GM12872 (cell line): ENCODE data around the gene RPS6KA1.

Source experiments
- TF ChIP-seq, protein P1 (sequence below): IDR thresholded peaks from 3 replicates; pipeline ENCODE4 v1.5.1; 2011; ENCODE audit warnings: low read depth, mild to moderate bottlenecking, low read length, moderate library complexity; ENCODE audit not compliant: insufficient read depth

Gene RPS6KA1

GRCh38 chr1:26607186-26607585 is 77.6 kb downstream of the RPS6KA1 start:
- TF ChIP-seq, protein P1, sequence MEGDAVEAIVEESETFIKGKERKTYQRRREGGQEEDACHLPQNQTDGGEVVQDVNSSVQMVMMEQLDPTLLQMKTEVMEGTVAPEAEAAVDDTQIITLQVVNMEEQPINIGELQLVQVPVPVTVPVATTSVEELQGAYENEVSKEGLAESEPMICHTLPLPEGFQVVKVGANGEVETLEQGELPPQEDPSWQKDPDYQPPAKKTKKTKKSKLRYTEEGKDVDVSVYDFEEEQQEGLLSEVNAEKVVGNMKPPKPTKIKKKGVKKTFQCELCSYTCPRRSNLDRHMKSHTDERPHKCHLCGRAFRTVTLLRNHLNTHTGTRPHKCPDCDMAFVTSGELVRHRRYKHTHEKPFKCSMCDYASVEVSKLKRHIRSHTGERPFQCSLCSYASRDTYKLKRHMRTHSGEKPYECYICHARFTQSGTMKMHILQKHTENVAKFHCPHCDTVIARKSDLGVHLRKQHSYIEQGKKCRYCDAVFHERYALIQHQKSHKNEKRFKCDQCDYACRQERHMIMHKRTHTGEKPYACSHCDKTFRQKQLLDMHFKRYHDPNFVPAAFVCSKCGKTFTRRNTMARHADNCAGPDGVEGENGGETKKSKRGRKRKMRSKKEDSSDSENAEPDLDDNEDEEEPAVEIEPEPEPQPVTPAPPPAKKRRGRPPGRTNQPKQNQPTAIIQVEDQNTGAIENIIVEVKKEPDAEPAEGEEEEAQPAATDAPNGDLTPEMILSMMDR, result no peak

- TF ChIP-seq, protein P1, result no peak
Observed at GRCh38 chr1:26608895-26609294, 79.3 kb downstream of the RPS6KA1 start.

DNA sequence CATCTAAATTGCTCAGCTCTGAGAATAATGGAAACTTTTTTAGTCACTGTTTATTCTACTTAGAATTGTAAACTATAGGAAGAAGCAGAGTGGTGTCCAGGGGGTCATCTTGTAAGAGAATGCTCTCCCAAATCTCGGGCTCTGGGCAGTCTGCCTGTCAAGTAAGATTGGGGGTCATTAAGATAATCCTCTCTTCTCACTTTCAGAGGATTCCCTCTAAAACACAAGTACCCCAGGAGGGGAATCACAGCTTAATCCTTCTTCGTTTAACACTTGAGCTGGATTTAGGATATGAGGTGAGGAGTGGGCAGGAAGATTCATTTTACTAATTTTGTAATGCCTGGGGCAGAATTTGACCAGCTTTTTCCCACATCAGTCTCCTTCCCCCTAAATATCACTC is 81.2 kb downstream of the RPS6KA1 start:
- TF ChIP-seq, protein P1, result no peak

- TF ChIP-seq, protein P1, result no peak
Observed at GRCh38 chr1:26614655-26615411, 85.3 kb downstream of the RPS6KA1 start.

DNA sequence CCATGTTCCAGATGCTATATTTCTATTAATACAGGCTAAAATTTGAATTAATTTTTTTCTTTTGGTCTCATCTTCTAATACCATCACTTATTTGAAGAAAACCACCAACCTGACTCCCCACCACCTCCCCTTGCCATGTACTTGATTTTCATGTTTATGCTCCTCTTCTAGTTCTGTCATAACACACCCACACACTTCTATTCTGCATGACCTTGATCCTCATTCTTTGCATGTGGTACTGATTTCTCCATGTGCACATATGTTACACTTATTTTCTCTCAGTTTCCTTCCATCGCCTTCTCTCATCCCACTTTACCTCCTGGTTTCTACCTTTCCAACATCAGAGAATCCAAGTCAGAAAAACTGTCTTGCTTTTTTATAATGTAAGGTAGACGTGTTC is 87.3 kb downstream of the RPS6KA1 start:
- TF ChIP-seq, protein P1, result no peak

- TF ChIP-seq, protein P1, result no peak
Observed at GRCh38 chr1:26618561-26618960, 89.0 kb downstream of the RPS6KA1 start.
